ENCODE results near the gene EREG.
A peak's percentile ranks its signal among the peaks of the same experiment; 100 is the strongest.

Gene EREG

DNA sequence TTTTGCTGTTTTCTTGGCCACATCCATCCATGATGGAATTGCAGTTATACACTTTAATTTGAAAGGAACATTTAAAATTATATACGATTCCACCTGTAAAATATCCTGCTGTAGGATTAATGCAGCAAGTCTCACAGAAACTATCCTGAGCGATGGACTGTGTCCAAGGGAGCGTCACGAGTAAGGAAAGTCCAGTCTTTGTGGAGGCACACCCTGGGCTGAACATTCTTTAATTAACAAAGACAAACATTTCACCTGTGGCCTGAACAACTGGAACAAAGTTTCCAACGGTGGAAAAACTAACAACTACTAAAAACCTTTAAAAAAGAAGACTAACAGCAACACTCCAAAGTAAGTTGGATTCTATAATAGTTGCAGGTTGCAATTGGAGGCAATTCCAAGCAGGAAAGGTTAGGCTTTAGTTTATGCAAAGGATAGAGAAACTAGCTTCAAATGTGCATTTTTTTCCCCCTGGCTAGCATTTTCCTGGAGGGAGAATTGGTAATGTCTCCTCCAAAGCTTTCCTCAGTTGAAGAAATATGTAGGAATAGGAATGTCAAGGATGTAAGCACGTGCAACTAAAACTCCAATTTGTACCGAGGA lies 11.0 kb downstream of the EREG start:
- TF ChIP-seq, protein P1, sequence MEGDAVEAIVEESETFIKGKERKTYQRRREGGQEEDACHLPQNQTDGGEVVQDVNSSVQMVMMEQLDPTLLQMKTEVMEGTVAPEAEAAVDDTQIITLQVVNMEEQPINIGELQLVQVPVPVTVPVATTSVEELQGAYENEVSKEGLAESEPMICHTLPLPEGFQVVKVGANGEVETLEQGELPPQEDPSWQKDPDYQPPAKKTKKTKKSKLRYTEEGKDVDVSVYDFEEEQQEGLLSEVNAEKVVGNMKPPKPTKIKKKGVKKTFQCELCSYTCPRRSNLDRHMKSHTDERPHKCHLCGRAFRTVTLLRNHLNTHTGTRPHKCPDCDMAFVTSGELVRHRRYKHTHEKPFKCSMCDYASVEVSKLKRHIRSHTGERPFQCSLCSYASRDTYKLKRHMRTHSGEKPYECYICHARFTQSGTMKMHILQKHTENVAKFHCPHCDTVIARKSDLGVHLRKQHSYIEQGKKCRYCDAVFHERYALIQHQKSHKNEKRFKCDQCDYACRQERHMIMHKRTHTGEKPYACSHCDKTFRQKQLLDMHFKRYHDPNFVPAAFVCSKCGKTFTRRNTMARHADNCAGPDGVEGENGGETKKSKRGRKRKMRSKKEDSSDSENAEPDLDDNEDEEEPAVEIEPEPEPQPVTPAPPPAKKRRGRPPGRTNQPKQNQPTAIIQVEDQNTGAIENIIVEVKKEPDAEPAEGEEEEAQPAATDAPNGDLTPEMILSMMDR (IDR thresholded peaks at IDR 0.05; ENCODE audit: low read depth, low read length) = no peak
- H3K4me3 ChIP-seq (ENCODE audit: low read depth, low read length) = no peak overlapping the region

DNA sequence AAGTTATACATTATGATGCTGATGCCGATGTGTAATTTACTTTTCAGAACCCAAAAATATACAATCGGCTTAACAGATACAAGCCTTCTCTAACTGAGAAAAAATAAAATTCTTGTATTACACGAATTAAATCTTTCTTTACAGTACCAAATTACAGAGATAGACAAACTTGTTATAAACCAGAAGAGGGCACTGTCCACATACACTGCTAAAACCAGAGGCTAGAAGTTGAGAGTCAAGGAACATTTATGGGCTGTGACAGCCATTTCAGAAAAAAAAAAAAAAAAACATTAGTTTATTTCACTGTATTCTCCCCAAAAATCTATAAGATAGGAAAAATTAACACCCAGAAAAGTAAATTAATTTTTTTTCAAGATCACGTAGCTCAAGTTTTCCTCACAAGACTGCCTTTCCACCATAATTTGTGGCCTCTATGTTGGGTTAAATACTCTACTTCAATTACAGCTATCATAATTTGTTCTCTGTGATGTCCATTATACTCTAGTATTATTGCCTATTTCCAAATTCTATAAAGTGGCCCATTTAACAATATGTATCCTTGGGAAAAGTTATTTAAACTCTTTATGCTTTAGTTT lies 12.0 kb downstream of the EREG start:
- H3K4me3 ChIP-seq (ENCODE audit: low read depth, low read length) = no peak overlapping the region

DNA sequence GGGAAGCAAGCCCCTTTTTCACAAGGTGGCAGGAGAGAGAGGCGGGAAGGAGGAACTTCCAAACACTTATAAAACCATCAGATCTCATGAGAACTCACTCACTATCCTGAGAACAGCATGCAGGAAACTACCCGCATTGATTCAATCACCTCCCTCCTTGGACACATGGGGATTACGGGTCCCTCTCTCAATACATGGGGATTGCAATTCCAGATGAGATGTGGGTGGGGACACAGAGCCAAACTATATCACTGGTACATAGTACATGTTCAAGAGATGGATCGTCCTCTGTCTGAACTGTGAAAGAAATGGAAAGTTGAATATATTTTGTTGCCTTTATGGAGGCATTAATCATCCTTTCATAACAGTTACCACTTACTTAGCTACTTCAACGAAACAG lies 12.8 kb downstream of the EREG start:
- TF ChIP-seq, protein P1 (IDR thresholded peaks at IDR 0.05; ENCODE audit: low read depth, low read length) = no peak
- no peak overlapping the region for H3K4me3 ChIP-seq (ENCODE audit: low read depth, low read length)

More for the DNA sequence above, 12.0 kb downstream of the EREG start:
- TF ChIP-seq, protein P1 (IDR thresholded peaks at IDR 0.05; ENCODE audit: low read depth, low read length) = peak; percentile 28; the same call in 1 of the 2 replicates

DNA sequence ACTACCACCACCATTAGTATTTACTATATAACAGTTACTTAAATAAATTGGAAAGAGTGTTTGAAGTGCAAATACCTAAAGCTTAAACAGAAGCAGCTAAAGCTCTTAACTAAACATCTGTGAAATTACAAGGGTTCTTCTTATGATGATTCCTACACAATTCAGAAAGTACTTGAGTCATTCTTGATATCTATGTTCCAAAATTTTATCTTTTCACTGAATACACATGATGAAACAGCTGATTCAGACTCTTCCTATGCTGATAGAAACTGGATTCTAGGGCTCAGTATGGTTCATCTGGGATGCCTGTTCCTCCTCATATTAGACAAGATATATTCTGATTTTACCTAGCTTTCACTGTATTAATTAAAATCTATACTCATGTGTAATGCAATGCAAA lies 13.6 kb downstream of the EREG start:
- TF ChIP-seq, protein P1 (IDR thresholded peaks at IDR 0.05; ENCODE audit: low read depth, low read length) = no peak

DNA sequence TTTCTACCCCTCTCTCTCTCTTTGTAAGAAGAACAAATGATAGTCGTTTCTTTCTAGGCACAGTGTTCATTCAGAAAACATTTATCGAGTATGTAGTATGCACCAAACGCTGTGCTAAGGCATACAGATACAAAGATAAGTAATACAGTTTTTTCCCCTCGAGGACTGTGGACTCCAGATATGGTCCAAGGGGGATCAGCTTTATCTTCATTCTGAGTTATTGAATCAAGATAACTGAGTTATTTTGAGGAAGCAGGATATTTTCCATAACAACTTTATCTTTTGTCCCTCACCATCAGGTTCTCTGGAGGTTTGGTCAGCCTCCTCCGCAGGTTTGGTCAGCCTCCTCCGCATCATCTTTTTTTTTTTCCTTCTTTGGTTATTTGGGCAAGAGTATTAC lies 15.0 kb downstream of the EREG start:
- H3K4me3 ChIP-seq (ENCODE audit: low read depth, low read length) = no peak overlapping the region
- TF ChIP-seq, protein P1 (IDR thresholded peaks at IDR 0.05; ENCODE audit: low read depth, low read length) = no peak

More for the DNA sequence above, 13.6 kb downstream of the EREG start:
- H3K4me3 ChIP-seq (ENCODE audit: low read depth, low read length) = no peak overlapping the region

DNA sequence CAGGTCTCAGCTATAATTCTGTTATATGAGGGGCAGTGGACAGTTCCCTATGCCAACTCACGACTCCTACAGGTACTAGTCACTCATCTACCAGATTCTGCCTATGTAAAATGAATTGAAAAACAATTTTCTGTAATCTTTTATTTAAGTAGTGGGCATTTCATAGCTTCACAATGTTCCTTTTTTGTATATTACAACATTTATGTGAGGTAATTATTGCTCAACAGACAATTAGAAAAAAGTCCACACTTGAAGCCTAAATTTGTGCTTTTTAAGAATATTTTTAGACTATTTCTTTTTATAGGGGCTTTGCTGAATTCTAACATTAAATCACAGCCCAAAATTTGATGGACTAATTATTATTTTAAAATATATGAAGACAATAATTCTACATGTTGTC lies 20.4 kb downstream of the EREG start:
- TF ChIP-seq, protein P1 (IDR thresholded peaks at IDR 0.05; ENCODE audit: low read depth, low read length) = no peak
- H3K4me3 ChIP-seq (ENCODE audit: low read depth, low read length) = no peak overlapping the region

DNA sequence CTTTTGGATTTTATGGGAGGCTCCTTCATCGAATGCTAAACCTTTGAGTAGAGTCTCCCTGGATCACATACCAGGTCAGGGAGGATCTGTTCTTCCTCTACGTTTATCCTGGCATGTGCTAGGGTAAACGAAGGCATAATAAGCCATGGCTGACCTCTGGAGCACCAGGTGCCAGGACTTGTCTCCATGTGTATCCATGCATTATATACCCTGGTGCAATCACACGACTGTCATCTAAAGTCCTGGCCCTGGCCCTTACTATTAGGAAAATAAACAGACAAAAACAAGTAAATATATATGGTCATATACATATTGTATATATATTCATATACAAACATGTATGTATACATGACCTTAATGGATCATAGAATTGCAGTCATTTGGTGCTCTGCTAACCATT lies 21.2 kb downstream of the EREG start:
- no peak overlapping the region for H3K4me3 ChIP-seq (ENCODE audit: low read depth, low read length)
- TF ChIP-seq, protein P1 (IDR thresholded peaks at IDR 0.05; ENCODE audit: low read depth, low read length) = no peak
